ENCODE results near the gene OGA.

DNA sequence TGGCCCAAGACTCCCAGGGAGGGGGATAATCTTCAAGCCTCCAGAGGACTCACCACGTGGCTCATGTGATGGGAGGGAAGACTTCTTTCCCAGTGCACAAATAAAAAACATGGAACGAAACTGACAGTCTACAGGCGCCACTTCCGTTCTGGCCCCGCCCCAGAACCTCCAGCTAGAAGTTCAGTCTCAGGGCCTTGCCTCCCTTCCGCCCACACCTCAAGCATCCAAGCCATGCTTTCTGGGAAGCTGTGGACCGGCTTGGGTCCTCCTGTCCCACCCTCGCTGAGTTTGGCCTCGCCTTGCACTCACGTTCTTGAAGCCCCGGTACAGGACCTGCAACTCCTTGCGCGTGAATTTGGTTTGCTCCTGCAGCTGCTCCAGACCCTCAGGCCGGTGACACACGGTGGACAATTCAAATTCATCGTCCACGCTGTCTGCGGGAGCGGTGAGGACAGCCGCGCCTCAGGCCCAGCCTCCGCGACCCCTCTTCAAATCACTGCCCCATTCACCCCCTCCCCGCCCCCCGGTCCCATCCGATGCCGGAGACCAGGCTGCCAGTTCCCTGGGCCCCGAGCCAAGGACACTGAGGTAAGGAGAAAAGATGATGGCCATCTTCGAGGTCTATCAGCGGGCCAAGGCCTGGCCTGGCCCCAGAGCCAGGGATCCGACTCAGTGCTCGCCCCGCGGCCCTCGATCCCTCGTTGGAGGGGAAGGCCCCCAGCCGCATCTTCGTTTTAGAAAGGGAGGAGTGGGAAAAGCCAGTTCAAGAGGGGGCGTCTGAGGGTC, 10.7 kb upstream of the OGA start:
- TF ChIP-seq, protein P1, sequence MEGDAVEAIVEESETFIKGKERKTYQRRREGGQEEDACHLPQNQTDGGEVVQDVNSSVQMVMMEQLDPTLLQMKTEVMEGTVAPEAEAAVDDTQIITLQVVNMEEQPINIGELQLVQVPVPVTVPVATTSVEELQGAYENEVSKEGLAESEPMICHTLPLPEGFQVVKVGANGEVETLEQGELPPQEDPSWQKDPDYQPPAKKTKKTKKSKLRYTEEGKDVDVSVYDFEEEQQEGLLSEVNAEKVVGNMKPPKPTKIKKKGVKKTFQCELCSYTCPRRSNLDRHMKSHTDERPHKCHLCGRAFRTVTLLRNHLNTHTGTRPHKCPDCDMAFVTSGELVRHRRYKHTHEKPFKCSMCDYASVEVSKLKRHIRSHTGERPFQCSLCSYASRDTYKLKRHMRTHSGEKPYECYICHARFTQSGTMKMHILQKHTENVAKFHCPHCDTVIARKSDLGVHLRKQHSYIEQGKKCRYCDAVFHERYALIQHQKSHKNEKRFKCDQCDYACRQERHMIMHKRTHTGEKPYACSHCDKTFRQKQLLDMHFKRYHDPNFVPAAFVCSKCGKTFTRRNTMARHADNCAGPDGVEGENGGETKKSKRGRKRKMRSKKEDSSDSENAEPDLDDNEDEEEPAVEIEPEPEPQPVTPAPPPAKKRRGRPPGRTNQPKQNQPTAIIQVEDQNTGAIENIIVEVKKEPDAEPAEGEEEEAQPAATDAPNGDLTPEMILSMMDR (IDR thresholded peaks at IDR 0.05): no peak
- TF ChIP-seq POLR2A (IDR thresholded peaks at IDR 0.05): no peak
